GM19397 (cell line): Measurements from ENCODE around the gene CD4.

Source experiments
- ATAC-seq: cut with Tn5 transposase; IDR thresholded peaks from one replicate; pipeline ENCODE4 v1.9.1; 2021; ENCODE audit warnings: mild to moderate bottlenecking, moderate library complexity; ENCODE audit not compliant: unreplicated experiment

The CD4 gene

DNA sequence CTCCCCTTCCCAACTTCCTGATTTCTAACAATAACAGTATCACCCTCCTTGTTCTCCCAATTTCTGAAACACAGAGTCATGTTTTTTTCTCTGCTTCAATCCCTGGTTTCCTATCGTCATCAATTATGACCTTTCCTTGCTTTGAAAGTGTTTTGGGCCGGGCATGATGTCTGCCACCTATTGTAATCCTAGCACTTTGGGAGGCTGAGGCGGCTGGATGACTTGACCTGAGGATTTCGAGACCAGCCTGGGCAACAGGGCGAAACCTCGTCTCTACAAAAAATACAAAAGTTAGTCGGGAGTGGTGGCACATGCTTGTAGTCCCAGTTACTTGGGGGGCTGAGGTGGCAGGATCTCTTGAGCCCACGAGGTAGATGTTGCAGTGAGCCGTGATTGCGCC, 19.7 kb downstream of the CD4 start:
- ATAC-seq = no peak

DNA sequence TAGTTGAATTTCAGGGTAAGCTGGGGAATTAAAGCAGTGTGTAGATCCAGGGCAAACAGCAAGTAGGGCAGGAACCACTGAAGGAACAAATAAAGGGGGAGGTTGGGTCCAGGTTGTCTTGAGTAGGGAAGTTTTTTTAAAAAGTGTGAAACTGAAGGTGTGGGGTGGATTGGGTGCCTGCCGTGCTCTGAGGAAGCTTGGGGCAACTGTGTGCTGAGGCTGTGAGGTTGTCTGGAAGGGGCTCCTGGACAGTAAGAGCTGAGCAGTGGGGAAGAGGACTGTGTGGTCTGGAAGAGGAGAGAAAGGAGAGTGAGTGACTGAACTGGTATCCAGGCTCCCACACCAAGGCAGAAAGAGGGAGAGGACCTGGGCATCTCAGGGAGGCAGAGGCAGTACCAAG, 21.4 kb downstream of the CD4 start:
- ATAC-seq = no peak

- no peak for ATAC-seq
These were observed 24.0 kb downstream of the CD4 start for GRCh38 chr12:6813363-6813762.

- ATAC-seq = no peak
These were observed 27.3 kb downstream of the CD4 start for GRCh38 chr12:6816598-6816997.

GRCh38 chr12:6817098-6817497, 27.8 kb downstream of the CD4 start:
- no peak for ATAC-seq

DNA sequence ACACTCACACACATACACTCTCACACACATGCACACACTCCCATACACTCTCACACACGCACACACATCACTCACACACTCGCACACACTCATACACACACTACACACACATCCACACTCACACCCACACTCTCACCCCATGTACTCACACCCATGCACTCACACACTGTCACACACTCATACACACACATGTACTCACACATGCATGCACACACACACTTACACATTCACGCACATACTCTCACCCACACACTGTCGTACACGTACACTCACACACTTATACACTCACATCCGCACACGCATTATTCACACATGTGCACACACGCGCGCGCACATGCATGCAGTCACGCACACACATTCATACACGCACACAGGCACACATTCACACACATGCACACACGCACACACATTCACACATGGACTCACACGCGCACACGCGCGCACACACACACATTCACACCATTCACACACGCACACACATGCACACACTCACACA, 28.4 kb downstream of the CD4 start:
- no peak for ATAC-seq

- ATAC-seq = no peak
These were observed 28.9 kb downstream of the CD4 start for GRCh38 chr12:6818222-6818621.

DNA sequence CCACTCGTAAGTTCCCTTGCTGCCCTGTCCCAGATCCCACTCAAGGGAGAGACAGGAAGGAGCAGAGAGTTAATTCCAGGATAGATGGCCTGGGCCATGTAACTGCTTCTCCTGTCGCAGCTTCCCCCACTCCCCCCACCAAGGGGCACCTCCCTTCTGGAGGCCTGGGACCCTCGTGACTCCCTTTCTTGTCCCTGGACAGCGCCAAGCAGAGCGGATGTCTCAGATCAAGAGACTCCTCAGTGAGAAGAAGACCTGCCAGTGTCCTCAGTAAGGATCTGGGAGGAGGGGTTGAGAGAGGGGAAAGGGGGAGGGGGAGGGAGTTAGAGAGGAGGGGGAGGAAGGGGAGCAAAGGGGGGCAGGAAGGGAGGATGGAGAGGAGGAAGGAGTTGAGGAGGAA, 29.3 kb downstream of the CD4 start:
- ATAC-seq = no peak

DNA sequence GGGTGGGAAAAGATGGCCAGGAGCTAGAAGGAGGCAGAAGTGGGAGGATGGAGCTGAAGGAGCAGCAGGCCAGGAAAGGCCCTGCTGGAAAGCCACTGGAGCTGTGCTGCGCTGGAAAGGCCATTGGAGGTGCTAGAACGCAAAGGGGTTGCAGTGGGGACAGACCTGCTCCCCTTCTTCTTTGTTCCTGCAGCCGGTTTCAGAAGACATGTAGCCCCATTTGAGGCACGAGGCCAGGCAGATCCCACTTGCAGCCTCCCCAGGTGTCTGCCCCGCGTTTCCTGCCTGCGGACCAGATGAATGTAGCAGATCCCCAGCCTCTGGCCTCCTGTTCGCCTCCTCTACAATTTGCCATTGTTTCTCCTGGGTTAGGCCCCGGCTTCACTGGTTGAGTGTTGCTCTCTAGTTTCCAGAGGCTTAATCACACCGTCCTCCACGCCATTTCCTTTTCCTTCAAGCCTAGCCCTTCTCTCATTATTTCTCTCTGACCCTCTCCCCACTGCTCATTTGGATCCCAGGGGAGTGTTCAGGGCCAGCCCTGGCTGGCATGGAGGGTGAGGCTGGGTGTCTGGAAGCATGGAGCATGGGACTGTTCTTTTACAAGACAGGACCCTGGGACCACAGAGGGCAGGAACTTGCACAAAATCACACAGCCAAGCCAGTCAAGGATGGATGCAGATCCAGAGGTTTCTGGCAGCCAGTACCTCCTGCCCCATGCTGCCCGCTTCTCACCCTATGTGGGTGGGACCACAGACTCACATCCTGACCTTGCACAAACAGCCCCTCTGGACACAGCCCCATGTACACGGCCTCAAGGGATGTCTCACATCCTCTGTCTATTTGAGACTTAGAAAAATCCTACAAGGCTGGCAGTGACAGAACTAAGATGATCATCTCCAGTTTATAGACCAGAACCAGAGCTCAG, 30.0 kb downstream of the CD4 start:
- no peak for ATAC-seq

DNA sequence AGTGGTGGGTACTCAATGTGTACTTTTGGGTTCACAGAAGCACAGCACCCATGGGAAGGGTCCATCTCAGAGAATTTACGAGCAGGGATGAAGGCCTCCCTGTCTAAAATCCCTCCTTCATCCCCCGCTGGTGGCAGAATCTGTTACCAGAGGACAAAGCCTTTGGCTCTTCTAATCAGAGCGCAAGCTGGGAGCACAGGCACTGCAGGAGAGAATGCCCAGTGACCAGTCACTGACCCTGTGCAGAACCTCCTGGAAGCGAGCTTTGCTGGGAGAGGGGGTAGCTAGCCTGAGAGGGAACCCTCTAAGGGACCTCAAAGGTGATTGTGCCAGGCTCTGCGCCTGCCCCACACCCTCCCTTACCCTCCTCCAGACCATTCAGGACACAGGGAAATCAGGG, 30.8 kb downstream of the CD4 start:
- ATAC-seq = no peak

- no peak for ATAC-seq
These were observed 32.5 kb downstream of the CD4 start, which contains the start of gene GPR162 for GRCh38 chr12:6821591-6822425. Gene GPR162 (plus strand): TSS chr12:6821821. CDS start chr12:6823899, 2,078 bp downstream.

DNA sequence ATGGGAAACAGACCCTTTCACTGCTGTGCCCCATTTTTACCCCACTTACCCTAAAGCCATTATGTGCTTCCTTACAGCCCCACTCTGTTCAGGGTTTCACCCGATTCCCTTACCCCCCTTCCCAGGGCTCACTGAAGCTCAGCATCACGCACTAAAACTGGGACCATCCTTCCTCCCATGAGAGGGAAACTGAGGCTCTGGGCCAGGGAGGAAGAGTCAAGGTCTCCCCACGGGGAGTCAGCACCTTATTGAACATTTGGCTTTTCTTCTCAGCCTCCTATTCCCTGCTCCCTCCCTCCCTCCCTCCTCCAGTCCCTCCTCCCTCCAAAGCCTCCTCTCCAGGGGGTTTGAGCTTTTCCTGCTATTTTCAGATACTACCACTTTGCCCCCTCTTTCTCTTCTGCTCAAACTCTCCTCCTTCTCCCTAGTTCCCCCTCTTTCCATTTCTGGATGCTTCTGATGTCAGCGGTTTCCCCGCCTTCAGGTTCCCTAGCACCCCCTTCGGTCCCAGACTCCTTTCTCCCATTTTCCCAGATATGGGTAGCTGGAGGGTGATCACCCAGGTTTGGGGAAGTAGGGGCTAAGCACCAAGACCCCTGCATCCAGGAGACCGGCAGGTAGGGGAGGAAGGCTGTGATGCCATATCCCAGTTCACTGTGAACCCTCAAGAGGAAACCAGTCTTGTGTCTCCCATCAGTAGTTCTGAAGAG, 33.3 kb downstream of the CD4 start:
- no peak for ATAC-seq

DNA sequence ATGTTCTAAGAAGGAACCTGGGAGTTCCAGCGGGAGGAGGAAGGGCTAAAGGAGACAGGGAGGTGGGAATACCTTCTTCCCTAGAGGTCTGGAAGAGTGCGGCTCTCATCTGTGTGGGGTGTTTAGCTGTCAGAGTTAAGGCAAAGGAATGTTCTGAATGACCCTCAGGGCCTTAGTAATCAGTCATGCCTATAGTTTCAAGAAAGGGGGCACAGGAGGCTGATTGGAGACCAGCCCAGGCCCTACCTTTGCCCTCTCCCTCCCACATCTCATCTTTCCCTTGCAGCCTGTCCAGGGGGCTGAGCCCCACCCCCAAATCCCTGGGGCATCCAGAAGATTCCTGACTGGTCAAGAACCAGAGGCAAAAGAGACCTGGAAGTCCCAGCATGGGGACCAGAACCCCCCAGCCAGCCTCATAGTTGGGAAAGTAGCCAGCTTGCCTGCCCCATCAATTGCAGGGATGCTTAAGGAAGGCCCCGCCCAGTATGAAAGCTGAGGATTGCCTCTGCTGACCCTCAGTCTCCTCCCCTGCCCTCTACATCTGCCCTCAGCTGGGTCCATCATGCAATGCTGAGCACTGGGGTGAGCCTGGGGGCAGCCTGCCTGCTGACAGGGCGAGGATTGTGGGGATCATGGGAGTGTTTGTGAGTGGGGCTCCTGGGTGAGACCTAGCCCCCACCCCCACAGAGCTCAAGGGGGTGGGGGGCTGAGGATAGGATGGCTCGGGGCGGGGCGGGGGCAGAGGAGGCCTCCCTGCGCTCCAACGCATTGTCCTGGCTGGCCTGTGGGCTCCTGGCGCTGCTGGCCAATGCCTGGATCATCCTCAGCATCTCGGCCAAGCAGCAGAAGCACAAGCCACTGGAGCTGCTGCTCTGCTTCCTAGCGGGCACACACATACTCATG, 34.1 kb downstream of the CD4 start:
- ATAC-seq = no peak

DNA sequence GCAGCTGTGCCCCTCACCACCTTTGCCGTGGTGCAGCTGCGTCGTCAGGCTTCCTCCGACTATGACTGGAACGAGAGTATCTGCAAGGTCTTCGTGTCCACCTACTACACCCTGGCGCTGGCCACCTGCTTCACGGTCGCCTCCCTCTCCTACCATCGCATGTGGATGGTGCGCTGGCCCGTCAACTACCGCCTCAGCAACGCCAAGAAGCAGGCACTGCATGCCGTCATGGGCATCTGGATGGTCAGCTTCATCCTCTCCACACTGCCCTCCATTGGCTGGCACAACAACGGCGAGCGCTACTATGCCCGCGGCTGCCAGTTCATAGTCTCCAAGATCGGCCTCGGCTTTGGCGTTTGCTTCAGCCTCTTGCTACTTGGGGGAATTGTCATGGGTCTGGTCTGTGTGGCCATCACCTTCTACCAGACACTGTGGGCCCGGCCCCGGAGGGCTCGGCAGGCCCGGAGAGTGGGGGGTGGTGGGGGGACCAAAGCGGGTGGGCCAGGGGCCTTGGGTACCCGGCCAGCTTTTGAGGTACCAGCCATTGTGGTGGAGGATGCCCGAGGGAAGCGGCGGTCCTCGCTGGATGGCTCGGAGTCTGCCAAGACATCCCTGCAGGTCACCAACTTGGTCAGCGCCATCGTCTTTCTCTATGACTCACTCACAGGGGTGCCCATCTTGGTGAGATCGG, 34.9 kb downstream of the CD4 start:
- ATAC-seq = no peak

DNA sequence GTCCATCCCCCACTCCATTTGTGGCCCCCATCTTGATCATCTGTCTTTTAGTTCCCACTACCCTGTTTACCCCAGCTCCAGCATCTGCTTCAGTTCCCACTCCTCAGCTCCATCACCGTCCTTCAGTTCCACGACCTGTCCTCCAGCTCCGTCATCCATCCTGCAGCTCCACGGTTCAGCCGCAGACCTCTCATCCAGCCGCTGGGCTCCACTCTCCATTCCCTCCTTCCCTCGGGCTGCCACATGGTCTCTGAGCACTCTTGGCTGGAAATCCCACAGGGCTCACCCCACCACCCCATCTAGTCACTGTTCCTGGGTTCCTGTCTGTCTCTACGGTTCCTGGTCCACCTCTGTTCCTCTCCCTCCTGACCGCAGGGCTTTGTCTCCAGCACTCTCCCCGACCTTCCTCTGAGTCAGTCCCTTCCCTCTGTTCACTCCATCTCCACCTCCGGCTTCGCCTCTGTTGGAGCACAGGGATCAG, 35.6 kb downstream of the CD4 start:
- no peak for ATAC-seq

- ATAC-seq = no peak
These were observed 36.2 kb downstream of the CD4 start for GRCh38 chr12:6825398-6826124.

- ATAC-seq = no peak
These were observed 36.9 kb downstream of the CD4 start for GRCh38 chr12:6826125-6826733.

- no peak for ATAC-seq
These were observed 37.6 kb downstream of the CD4 start for GRCh38 chr12:6826734-6827436.
